ENCODE data around the gene CMSS1. TPM values are rescaled to one million over a fixed set of nuclear protein-coding genes. Genes with fewer than 3 reads are reported as not detected.

Gene CMSS1
- total and polyA plus RNA-seq, 2 donors (not counting 1 experiment from before 2014, with no cell fraction given), result 7.3 to 22.8 TPM

GRCh38 chr3:100128565-100128964 is 310.9 kb downstream of the CMSS1 start:
- intact Hi-C loops (cut with micrococcal nuclease), result no loop called here
- Mint-ChIP-seq H3K9me3 (ENCODE audit: insufficient read depth) (no peaks in the 10 kb centered on the region), H3K27me3 (no peaks in the 10 kb centered on the region), H3K27ac (no peak overlapping the region), H3K4me3 (no peak overlapping the region), H3K4me1 (no peaks in the 10 kb centered on the region)
- Histone ChIP-seq H4K20me1 (ENCODE audit: control insufficient read depth, insufficient read depth, low read length, poor library complexity, severe bottlenecking) (no peaks in the 10 kb centered on the region), H3K4me1 (ENCODE audit: control insufficient read depth in 2 of 2, insufficient read depth in 2 of 2, low read length in 2 of 2) (no peaks in the 10 kb centered on the region), H2AFZ (ENCODE audit: insufficient read depth, low read depth, low read length, poor library complexity, severe bottlenecking) (no peak overlapping the region), H3K4me3 (ENCODE audit: control extremely low read depth in 1 of 5, extremely low read depth in 1 of 5, insufficient read depth in 1 of 5, low read depth in 2 of 5, low read length in 4 of 5) (no peak overlapping the region), H3K36me3 (replicated peaks in 1 of 2; ENCODE audit: control extremely low read depth in 1 of 2, control insufficient read depth in 1 of 2, extremely low read depth in 1 of 2, insufficient read depth in 2 of 2, low read length in 1 of 2) (no peaks in the 10 kb centered on the region), H3K79me2 (ENCODE audit: control insufficient read depth, insufficient read depth, low read length) (no peaks in the 10 kb centered on the region), H3K4me2 (replicated peaks; ENCODE audit: low read depth, low read length, poor library complexity, severe bottlenecking) (no peak overlapping the region), H3K27me3 (replicated peaks in 1 of 4; ENCODE audit: control extremely low read depth in 1 of 4, control insufficient read depth in 3 of 4, insufficient read depth in 4 of 4, low read length in 3 of 4) (no peaks in the 10 kb centered on the region), H3K9ac (ENCODE audit: low read length) (no peak overlapping the region), H3K9me3 (ENCODE audit: control extremely low read depth in 1 of 3, control insufficient read depth in 2 of 3, insufficient read depth in 1 of 3, low read length in 2 of 3) (no peaks in the 10 kb centered on the region), H3K27ac (ENCODE audit: low read length in 2 of 2) (no peak overlapping the region)
- ChIA-PET POLR2A (no interaction called here), CTCF (no interaction called here)
- TF ChIP-seq CTCF (IDR thresholded peaks at IDR 0.05) (no peak), EZH2 (IDR thresholded peaks at IDR 0.05; ENCODE audit: borderline replicate concordance, insufficient read depth, low read depth, low read length, poor library complexity, severe bottlenecking) (no peak)
- ATAC-seq (ENCODE audit: low read depth) (no peak), DNase-seq (no peak)
- 67% methylated on average over 1 of the region's 5 CpGs for WGBS (ENCODE audit: insufficient coverage)

GRCh38 chr3:100129941-100130340 is 312.3 kb downstream of the CMSS1 start:
- CTCF ChIA-PET, result interaction anchor here (0.5 to 1.2 kb wide), 2 partner anchors 21 to 298 kb away, joined by 3 to 4 read pairs; no protein-coding TSS in a partner anchor
- Histone ChIP-seq H3K36me3 (replicated peaks in 1 of 2; ENCODE audit: control extremely low read depth in 1 of 2, control insufficient read depth in 1 of 2, extremely low read depth in 1 of 2, insufficient read depth in 2 of 2, low read length in 1 of 2) (no peaks in the 10 kb centered on the region), H3K79me2 (ENCODE audit: control insufficient read depth, insufficient read depth, low read length) (no peaks in the 10 kb centered on the region), H3K9me3 (ENCODE audit: control extremely low read depth in 1 of 3, control insufficient read depth in 2 of 3, insufficient read depth in 1 of 3, low read length in 2 of 3) (no peaks in the 10 kb centered on the region), H3K27ac (ENCODE audit: low read length in 2 of 2) (no peak overlapping the region), H2AFZ (ENCODE audit: insufficient read depth, low read depth, low read length, poor library complexity, severe bottlenecking) (no peak overlapping the region), H3K4me2 (replicated peaks; ENCODE audit: low read depth, low read length, poor library complexity, severe bottlenecking) (no peak overlapping the region), H4K20me1 (ENCODE audit: control insufficient read depth, insufficient read depth, low read length, poor library complexity, severe bottlenecking) (no peaks in the 10 kb centered on the region), H3K4me1 (ENCODE audit: control insufficient read depth in 2 of 2, insufficient read depth in 2 of 2, low read length in 2 of 2) (no peaks in the 10 kb centered on the region), H3K4me3 (ENCODE audit: control extremely low read depth in 1 of 5, extremely low read depth in 1 of 5, insufficient read depth in 1 of 5, low read depth in 2 of 5, low read length in 4 of 5) (no peak overlapping the region), H3K9ac (ENCODE audit: low read length) (no peak overlapping the region), H3K27me3 (replicated peaks in 1 of 4; ENCODE audit: control extremely low read depth in 1 of 4, control insufficient read depth in 3 of 4, insufficient read depth in 4 of 4, low read length in 3 of 4) (no peaks in the 10 kb centered on the region)
- H3K4me3 Mint-ChIP-seq, result no peak overlapping the region
- H3K27me3 Mint-ChIP-seq, result no peaks in the 10 kb centered on the region
- no peak overlapping the region for H3K27ac Mint-ChIP-seq
- no peak for ATAC-seq (ENCODE audit: low read depth)
- DNase-seq, result no peak
- WGBS (ENCODE audit: insufficient coverage), result no CpG with 5 or more reads among the region's 1 CpG
- no peaks in the 10 kb centered on the region for H3K4me1 Mint-ChIP-seq
- POLR2A ChIA-PET, result no interaction called here
- TF ChIP-seq CTCF (IDR thresholded peaks at IDR 0.05), result no peak
- no peak for TF ChIP-seq EZH2 (IDR thresholded peaks at IDR 0.05; ENCODE audit: borderline replicate concordance, insufficient read depth, low read depth, low read length, poor library complexity, severe bottlenecking)
- intact Hi-C loops (cut with micrococcal nuclease), result no loop called here
- H3K9me3 Mint-ChIP-seq (ENCODE audit: insufficient read depth), result no peaks in the 10 kb centered on the region

Data from B cell (primary cell).